ENCODE results near the gene FAF2.

Gene FAF2

GRCh38 chr5:176529741-176530141 is 81.6 kb downstream of the FAF2 start:
- Histone ChIP-seq H3F3A (ENCODE audit: insufficient read depth, low read length) (no peaks in the 10 kb centered on the region), H3K27ac (ENCODE audit: low read depth, low read length, poor library complexity, severe bottlenecking) (peak overlapping the region; percentile 95), H4K20me1 (ENCODE audit: insufficient read depth, low read length) (no peaks in the 10 kb centered on the region), H3K9me3 (ENCODE audit: low read length) (no peaks in the 10 kb centered on the region), H2AFZ (ENCODE audit: low read length) (no peak overlapping the region), H3K4me1 (ENCODE audit: insufficient read depth, low read length, severe bottlenecking) (peaks cover 59% of the 10 kb centered on the region), H3K27me3 (ENCODE audit: insufficient read depth, low read length) (no peaks in the 10 kb centered on the region), H3K79me2 (ENCODE audit: insufficient read depth, low read length) (peaks cover 16% of the 10 kb centered on the region; the same call in 1 of the 2 replicates), H3K4me3 (ENCODE audit: low read depth, low read length, poor library complexity, severe bottlenecking) (peak overlapping the region; percentile 29), H3K4me2 (ENCODE audit: low read length) (peak overlapping the region; percentile 50; the same call in 1 of the 2 replicates), H3K36me3 (ENCODE audit: insufficient read depth, low read length) (peaks cover 68% of the 10 kb centered on the region), H3K9me2 (ENCODE audit: low read depth, low read length) (no peaks in the 10 kb centered on the region), H3K9ac (ENCODE audit: low read length) (peak overlapping the region; percentile 30; the same call in 1 of the 2 replicates)
- no peak for TF ChIP-seq EZH2 (IDR thresholded peaks at IDR 0.05; ENCODE audit: borderline replicate concordance, low read length)
- no peak for TF ChIP-seq CTCF (IDR thresholded peaks at IDR 0.05; ENCODE audit: low read length)

GRCh38 chr5:176530393-176530982 is 82.3 kb downstream of the FAF2 start:
- no peak for TF ChIP-seq EZH2 (IDR thresholded peaks at IDR 0.05; ENCODE audit: borderline replicate concordance, low read length)
- TF ChIP-seq CTCF (IDR thresholded peaks at IDR 0.05; ENCODE audit: low read length): no peak
- Histone ChIP-seq H3K27me3 (ENCODE audit: insufficient read depth, low read length) (no peaks in the 10 kb centered on the region), H2AFZ (ENCODE audit: low read length) (no peak overlapping the region), H3K9ac (ENCODE audit: low read length) (peak overlapping the region; percentile 22; the same call in 1 of the 2 replicates), H3K4me3 (ENCODE audit: low read depth, low read length, poor library complexity, severe bottlenecking) (peak overlapping the region; percentile 11), H3K9me2 (ENCODE audit: low read depth, low read length) (no peaks in the 10 kb centered on the region), H3F3A (ENCODE audit: insufficient read depth, low read length) (no peaks in the 10 kb centered on the region), H3K9me3 (ENCODE audit: low read length) (no peaks in the 10 kb centered on the region), H3K36me3 (ENCODE audit: insufficient read depth, low read length) (peaks cover 73% of the 10 kb centered on the region), H3K4me1 (ENCODE audit: insufficient read depth, low read length, severe bottlenecking) (peaks cover 66% of the 10 kb centered on the region), H4K20me1 (ENCODE audit: insufficient read depth, low read length) (no peaks in the 10 kb centered on the region), H3K27ac (ENCODE audit: low read depth, low read length, poor library complexity, severe bottlenecking) (peak overlapping the region; percentile 91), H3K4me2 (ENCODE audit: low read length) (peak overlapping the region; percentile 35; the same call in 1 of the 2 replicates), H3K79me2 (ENCODE audit: insufficient read depth, low read length) (peaks cover 23% of the 10 kb centered on the region; the same call in 1 of the 2 replicates)

- H3K27ac ChIP-seq (ENCODE audit: low read depth, low read length, poor library complexity, severe bottlenecking): peak overlapping the region; percentile 91
- no peaks in the 10 kb centered on the region for H3K27me3 ChIP-seq (ENCODE audit: insufficient read depth, low read length)
- peak overlapping the region; percentile 43; the same call in 1 of the 2 replicates for H3K4me2 ChIP-seq (ENCODE audit: low read length)
- H3K9me2 ChIP-seq (ENCODE audit: low read depth, low read length): no peaks in the 10 kb centered on the region
- H3K36me3 ChIP-seq (ENCODE audit: insufficient read depth, low read length): peaks cover 74% of the 10 kb centered on the region
- no peak overlapping the region for H3K4me3 ChIP-seq (ENCODE audit: low read depth, low read length, poor library complexity, severe bottlenecking)
- TF ChIP-seq EZH2 (IDR thresholded peaks at IDR 0.05; ENCODE audit: borderline replicate concordance, low read length) (no peak), CTCF (IDR thresholded peaks at IDR 0.05; ENCODE audit: low read length) (no peak)
- H3K4me1 ChIP-seq (ENCODE audit: insufficient read depth, low read length, severe bottlenecking): peaks cover 68% of the 10 kb centered on the region
- H3K9ac ChIP-seq (ENCODE audit: low read length): peak overlapping the region; percentile 5; the same call in 1 of the 2 replicates
- no peaks in the 10 kb centered on the region for H3F3A ChIP-seq (ENCODE audit: insufficient read depth, low read length)
- H3K9me3 ChIP-seq (ENCODE audit: low read length): no peaks in the 10 kb centered on the region
- H2AFZ ChIP-seq (ENCODE audit: low read length): no peak overlapping the region
- no peaks in the 10 kb centered on the region for H4K20me1 ChIP-seq (ENCODE audit: insufficient read depth, low read length)
- H3K79me2 ChIP-seq (ENCODE audit: insufficient read depth, low read length): peaks cover 30% of the 10 kb centered on the region
Observed at GRCh38 chr5:176530983-176531901, 83.1 kb downstream of the FAF2 start.

Data from OCI-LY1 (cell line).